GM19023 (cell line): ENCODE measurements around the gene KIF17.
A peak's percentile ranks its signal among the peaks of the same experiment; 100 is the strongest.

Experiments used
- ATAC-seq: cut with Tn5 transposase; IDR thresholded peaks from one replicate; pipeline ENCODE4 v1.9.1; 2021; ENCODE audit warnings: mild to moderate bottlenecking, moderate library complexity; ENCODE audit not compliant: unreplicated experiment

The KIF17 gene

DNA sequence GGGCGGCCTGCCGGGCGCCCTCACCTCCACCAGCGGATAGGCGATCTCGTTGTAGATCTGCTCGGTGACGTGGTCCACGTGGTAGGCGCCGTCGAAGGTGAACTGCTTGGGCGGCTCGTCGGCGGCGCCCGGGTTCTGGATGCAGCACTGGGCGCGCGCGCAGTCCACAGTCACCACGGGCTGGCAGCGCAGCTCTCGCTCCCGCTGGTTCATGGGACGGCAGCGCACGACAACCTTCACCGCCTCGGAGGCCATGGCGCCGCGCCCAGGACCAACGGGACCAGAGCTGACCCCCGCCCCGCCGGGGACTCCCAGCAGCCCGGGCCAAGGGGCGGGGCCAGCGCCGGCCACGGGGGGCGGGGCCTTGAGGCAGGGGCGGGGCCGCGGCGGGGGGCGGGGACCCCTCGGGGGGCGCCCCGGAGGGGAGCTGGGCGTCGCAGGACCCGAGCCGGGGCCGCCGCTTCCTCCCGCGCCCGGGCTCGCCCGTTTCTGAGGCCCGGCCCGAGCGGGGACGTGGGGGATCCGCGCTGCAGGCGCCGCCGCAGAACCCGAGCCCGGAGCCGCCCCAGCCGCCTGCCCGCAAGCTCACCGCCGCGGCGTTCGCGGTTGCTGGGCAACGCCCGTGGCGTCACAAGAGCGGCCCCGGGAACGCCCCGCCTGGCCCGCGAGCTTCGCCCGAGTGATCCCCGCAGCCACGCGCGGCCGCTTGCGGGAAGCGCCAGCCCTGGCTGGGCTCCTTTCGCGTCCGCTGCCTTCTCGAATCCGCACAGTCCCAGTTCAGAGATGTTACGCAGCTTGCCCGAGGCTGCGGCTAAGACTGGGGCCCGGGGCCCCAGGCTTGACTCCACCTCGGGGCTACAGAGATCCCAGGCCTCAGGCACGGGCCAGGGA is at the start of gene KIF17:
Gene KIF17 (minus strand): TSS at position 556 of the 891 bp plus-strand sequence. CDS start 301 bp downstream, at position 255.
- ATAC-seq: no peak

DNA sequence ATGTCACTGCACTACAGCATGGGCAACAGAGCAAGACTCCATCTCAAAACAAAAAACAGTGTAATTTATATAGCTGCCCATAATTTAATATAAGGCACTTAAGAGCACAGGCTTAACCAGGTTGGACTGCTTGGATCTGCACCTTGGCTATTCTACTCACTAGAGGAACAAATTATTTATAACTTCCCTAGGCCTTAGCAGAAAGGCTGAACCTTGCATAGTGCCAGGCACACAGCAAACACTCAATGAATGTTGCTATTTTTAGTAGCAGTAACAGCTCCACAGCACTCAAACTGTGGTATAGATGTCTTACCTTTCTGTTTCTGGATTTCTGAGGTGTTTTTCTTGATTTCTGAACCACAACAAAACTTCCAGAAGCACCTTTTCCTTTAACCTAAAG is 49.5 kb upstream of the KIF17 start:
- no peak for ATAC-seq

DNA sequence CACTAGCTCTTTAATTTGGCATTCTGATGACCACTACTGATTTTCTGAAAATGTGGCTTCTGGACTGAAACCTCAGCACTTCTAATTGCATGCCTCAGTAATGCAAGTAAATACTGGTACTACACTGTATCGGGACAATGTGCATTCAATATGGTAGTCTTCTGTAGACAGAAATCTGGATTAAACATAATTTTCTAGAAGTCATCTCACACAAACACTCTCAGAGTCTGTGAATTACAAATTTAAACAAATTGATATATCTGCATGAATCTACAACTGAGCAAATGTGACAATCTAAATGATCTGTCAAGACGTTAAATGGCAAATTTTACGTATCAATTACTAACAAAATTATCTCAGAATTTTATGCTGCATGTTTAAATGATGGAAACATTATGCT is 45.6 kb upstream of the KIF17 start:
- no peak for ATAC-seq

DNA sequence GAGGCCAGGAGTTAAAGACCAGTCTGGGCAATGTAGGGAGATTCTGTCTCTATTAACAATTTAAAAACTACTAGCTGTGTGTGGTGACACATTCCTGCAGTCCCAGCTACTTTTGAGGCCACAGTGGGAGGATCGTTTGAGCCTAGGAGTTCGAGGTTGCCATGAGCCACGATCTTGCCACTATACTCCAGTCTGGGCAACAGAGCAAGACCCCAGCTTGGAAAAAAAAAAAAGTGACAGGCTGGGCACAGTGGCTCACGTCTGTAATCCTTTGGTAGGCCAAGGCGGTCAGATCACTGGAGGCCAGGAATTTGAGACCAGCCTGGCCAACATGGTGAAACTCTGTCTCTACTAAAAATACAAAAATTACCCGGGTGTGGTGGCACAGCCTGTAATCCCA is 42.5 kb upstream of the KIF17 start:
- ATAC-seq: no peak

DNA sequence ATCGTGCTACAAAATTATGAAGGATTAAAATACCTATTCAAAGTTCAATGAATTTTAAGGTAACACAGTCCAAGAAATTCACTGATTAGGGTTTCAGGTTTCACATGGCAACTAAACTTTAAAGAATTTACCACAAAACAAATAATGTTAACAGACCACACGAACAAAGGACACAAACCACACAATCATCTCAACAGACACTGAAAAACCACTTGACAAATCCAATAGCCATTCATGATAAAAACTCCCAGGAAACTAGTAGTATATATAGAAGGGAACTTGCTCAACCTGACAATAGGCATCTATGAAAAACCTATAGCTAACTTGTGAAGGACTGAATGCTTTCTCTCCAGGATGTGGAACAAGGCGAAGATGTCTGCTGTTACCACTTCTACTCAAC is 35.8 kb upstream of the KIF17 start:
- no peak for ATAC-seq

GRCh38 chr1:20751462-20751990 is 33.7 kb upstream of the KIF17 start:
- no peak for ATAC-seq

DNA sequence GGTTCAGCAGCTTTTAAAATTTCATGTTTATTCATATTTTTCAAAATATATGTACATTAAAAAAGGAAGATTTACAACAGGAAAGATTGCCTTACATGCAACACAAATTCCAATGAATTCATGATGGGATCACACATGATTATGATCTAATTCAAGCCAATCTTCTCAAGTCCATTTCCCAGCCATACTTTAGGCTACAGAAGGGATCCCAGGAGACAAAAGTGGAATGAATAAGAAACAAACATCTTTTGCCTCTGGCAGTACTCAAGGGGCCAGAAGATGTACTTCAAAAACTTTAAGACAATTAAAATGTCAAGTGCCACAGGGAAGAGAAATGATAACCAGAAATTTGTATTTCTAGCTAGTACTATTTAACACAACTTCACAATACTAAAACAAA is 24.9 kb upstream of the KIF17 start:
- no peak for ATAC-seq

- ATAC-seq: no peak
These were observed 23.0 kb upstream of the KIF17 start for GRCh38 chr1:20740781-20741180.

DNA sequence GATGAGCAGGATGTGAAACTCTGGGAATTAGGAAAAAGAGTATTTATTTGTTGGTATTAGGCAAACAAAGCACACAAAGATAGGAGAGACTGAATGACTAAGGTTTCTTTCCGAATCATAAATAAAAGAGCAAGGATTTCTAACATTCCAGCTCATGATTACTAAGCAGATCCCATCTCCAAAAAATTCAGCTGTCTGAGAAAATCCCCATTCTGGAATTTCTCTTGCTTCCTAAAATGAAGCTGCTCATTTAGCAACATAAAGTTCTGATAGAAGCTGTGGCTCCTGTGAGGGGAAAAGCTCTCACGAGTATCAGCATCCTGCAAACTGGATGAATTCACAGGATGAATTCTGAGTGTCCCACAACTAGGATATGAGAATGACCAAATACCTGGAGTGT is 21.4 kb upstream of the KIF17 start:
- ATAC-seq: no peak

DNA sequence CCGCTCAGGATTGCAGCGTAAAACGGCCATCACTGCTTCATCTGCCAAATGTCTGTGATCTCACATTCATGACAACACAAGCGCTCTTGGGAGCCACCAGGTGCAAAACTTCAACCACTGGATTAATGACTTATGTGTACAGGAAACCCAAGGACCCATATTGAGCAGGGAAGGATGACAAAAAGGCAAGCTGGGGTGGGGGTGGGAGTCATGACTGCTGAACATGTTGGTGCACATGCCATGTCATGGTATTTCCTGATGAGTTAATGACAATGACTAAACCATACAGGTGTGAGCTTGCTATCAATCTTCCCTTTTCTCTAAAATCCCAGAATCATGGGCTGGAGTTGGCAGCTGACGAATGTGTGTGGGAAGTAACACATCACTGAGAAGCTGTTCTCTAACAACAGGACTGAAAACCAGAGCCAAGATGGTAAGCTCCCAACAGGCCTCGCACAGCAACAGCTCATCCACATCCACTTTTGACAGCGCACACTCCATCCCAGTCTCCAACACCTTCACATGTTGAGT is 17.8 kb upstream of the KIF17 start:
- no peak for ATAC-seq

DNA sequence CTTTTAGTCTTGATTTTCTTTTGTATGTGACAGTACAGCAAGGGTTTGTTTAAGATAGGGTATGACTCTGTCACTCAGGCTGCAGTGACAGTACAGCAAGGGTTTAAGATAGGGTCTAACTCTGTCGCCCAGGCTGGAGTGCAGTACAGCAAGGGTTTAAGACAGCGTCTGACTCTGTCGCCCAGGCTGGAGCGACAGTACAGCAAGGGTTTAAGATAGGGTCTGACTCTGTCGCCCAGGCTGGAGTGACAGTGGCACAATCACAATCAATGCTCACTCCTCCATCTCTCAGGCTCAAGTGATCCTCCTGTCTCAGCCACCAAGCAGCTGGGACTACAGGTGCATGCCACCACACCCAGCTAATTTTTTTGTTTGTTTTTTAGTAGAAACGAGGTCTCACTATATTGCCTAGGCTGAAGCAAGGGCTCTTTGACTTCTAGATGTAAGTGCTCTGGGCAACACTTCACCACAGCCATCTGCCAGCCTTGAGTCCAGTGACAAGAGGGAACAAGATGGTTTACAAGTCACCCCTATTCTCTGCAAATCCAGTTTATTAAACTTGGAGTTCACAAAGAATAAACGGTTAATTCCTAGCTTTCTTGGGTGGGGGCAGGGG is 15.7 kb upstream of the KIF17 start:
- ATAC-seq: peak; percentile 2

- peak; percentile 45 for ATAC-seq
These were observed 15.0 kb upstream of the KIF17 start, which contains the start of gene SH2D5 for GRCh38 chr1:20732588-20733359. Gene SH2D5, minus strand, starts transcription at chr1:20732703. Its CDS starts 4,659 bp downstream, at chr1:20728044.

- peak; percentile 50 for ATAC-seq
These were observed 14.3 kb upstream of the KIF17 start for GRCh38 chr1:20732071-20732587.

DNA sequence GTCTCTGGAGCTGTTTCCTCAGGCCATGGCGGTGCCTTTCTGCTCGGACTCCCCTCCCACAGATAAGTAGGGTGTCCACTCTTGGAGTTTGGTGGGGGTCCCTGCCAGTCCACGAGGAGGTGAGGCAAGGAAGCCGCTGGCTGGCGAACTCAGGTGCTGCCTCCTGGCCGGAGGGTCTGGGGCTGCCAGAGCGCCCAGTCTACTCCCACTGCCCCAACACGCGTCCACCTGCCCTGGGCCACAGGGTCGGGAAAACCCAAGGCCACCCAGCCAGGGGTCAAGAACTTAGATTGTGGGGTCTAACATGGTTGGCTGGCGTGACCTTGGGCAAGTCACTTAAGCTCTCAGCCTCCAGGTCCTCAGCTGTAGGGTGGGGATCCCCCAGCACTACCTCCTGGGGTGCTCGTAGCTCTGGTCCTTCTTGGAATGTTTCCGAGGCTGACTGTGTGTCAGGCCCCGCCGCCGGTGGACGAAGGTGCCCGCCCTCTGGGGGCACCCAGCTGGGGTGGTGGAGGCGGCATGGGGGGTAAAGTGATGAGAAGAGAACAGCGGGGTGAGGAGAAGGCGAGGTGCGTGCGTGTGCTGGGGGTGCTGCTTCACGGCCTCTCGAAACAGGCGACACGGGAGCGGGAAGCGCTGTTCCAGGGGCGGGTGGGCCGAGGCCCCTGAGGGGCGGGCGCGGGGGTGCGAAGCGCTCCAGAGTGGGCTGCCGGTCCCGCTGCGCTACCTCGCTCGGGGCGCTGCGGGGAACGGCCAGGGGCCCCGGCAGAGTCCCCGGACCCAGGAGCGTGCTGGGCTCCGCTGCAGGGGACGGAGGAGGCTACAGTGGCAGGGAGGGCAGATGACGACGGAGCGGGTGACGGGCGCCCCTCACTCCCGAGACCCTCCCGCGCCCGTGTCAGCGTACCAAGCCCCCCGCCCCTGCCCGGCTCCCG is 13.5 kb upstream of the KIF17 start:
- ATAC-seq: peak; percentile 18

GRCh38 chr1:20730690-20731056 is 12.9 kb upstream of the KIF17 start:
- ATAC-seq: no peak

- ATAC-seq: no peak
These were observed 12.3 kb upstream of the KIF17 start for GRCh38 chr1:20729990-20730689.

- ATAC-seq: no peak
These were observed 11.5 kb upstream of the KIF17 start for GRCh38 chr1:20729155-20729931.
